MM.1S (cell line): Measurements from ENCODE around the gene BMP7.

Experiments
- DNase-seq: peaks from one replicate; pipeline ENCODE4 v3.0.0-alpha.2; 2015
- H2AFZ ChIP-seq: fragments of 300-600 bp; sonication (generic); 2 replicates; pipeline ENCODE4 v1.6.0; 2016; ENCODE audit warnings: antibody characterized with exemption, low read length
- H3F3A ChIP-seq: fragments of 300-600 bp; sonication (generic); 2 replicates; pipeline ENCODE4 v1.6.1; 2016; ENCODE audit warnings: mild to moderate bottlenecking, antibody characterized with exemption, low read length, moderate library complexity, mixed read lengths; ENCODE audit not compliant: insufficient read depth
- H3K27ac ChIP-seq: fragments of 300-600 bp; sonication (generic); 2 replicates; pipeline ENCODE4 v1.5.1; 2016; ENCODE audit warnings: mild to moderate bottlenecking, low read length
- H3K27me3 ChIP-seq: fragments of 300-600 bp; sonication (generic); replicated peaks from 2 replicates; pipeline ENCODE4 v1.6.0; 2016; ENCODE audit warnings: low read length; ENCODE audit not compliant: insufficient read depth
- H3K36me3 ChIP-seq: fragments of 300-600 bp; sonication (generic); replicated peaks from 2 replicates; pipeline ENCODE4 v1.6.1; 2016; ENCODE audit warnings: mild to moderate bottlenecking, low read length, mixed read lengths; ENCODE audit not compliant: insufficient read depth
- H3K4me1 ChIP-seq: fragments of 300-600 bp; sonication (generic); 2 replicates; pipeline ENCODE4 v1.6.1; 2016; ENCODE audit warnings: low read length, mixed read lengths
- H3K4me2 ChIP-seq: fragments of 300-600 bp; sonication (generic); 2 replicates; pipeline ENCODE4 v1.6.0; 2016; ENCODE audit warnings: low read depth, low read length
- H3K4me3 ChIP-seq: fragments of 300-600 bp; sonication (generic); 2 replicates; pipeline ENCODE4 v1.5.1; 2016; ENCODE audit warnings: low read length, mixed read lengths
- H3K79me2 ChIP-seq: fragments of 300-600 bp; sonication (generic); 2 replicates; pipeline ENCODE4 v1.6.1; 2016; ENCODE audit warnings: mixed run types, low read length, mixed read lengths
- H3K9ac ChIP-seq: fragments of 300-600 bp; sonication (generic); 2 replicates; pipeline ENCODE4 v1.6.1; 2016; ENCODE audit warnings: low read length, mixed read lengths
- H3K9me2 ChIP-seq: fragments of 300-600 bp; sonication (generic); replicated peaks from 2 replicates; pipeline ENCODE4 v1.6.1; 2016; ENCODE audit warnings: mild to moderate bottlenecking, low read length, mixed read lengths; ENCODE audit not compliant: insufficient read depth
- H3K9me3 ChIP-seq: fragments of 300-600 bp; sonication (generic); replicated peaks from 2 replicates; pipeline ENCODE4 v1.6.1; 2016; ENCODE audit warnings: mild to moderate bottlenecking, low read length, mixed read lengths; ENCODE audit not compliant: insufficient read depth
- H4K20me1 ChIP-seq: fragments of 300-600 bp; sonication (generic); 2 replicates; pipeline ENCODE4 v1.6.1; 2016; ENCODE audit warnings: mild to moderate bottlenecking, low read length, moderate library complexity, mixed read lengths; ENCODE audit not compliant: insufficient read depth
- CTCF ChIP-seq: fragments of 300-600 bp; sonication (generic); IDR thresholded peaks from 2 replicates; pipeline ENCODE4 v1.5.1; 2016; ENCODE audit warnings: antibody characterized with exemption, low read length, mixed read lengths
- EZH2 ChIP-seq: fragments of 300-600 bp; sonication (generic); optimal IDR thresholded peaks from 2 replicates; pipeline ENCODE3; 2017; ENCODE audit warnings: low read depth, mild to moderate bottlenecking, antibody characterized with exemption, low read length, mixed read lengths
- EZH2phosphoT487 ChIP-seq: fragments of 300-600 bp; sonication (generic); IDR thresholded peaks from 2 replicates; pipeline ENCODE4 v1.6.1; 2018; ENCODE audit warnings: antibody characterized with exemption, low read length

Gene BMP7

DNA sequence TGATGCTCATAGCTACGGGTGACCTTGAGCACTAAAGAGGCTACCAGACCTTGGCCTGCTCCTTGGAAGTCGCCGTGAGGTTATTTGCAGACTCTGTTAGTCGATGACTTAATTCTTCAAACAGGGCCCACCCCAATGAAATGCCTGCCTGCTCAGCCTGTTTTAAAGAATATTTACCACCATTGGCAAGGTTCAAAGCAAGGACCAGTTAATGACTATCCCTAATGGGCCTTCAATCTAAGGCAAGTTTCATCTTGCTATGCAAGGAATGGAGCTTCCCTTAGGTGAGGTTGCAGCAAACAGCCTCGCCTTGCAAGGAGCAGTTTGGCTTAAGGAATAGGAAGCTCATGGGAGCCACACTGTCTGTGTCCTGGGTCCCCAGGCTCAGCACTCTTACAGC, 40.3 kb upstream of the BMP7 start:
- Histone ChIP-seq H3K79me2 (no peaks in the 10 kb centered on the region), H3K4me1 (no peaks in the 10 kb centered on the region), H3K27me3 (peaks cover 6% of the 10 kb centered on the region; the same call in 1 of the 2 replicates), H3K27ac (no peak overlapping the region), H3F3A (no peaks in the 10 kb centered on the region), H3K4me2 (no peak overlapping the region), H3K9ac (no peak overlapping the region), H3K4me3 (no peak overlapping the region), H2AFZ (no peak overlapping the region), H3K9me2 (no peaks in the 10 kb centered on the region), H4K20me1 (no peaks in the 10 kb centered on the region), H3K9me3 (no peaks in the 10 kb centered on the region), H3K36me3 (no peaks in the 10 kb centered on the region)
- no peak for DNase-seq
- TF ChIP-seq CTCF: no peak
- no peak for TF ChIP-seq EZH2
- TF ChIP-seq EZH2phosphoT487: no peak

GRCh38 chr20:57301026-57301425, 34.6 kb upstream of the BMP7 start:
- TF ChIP-seq EZH2 (no peak), CTCF (no peak), EZH2phosphoT487 (no peak)

DNA sequence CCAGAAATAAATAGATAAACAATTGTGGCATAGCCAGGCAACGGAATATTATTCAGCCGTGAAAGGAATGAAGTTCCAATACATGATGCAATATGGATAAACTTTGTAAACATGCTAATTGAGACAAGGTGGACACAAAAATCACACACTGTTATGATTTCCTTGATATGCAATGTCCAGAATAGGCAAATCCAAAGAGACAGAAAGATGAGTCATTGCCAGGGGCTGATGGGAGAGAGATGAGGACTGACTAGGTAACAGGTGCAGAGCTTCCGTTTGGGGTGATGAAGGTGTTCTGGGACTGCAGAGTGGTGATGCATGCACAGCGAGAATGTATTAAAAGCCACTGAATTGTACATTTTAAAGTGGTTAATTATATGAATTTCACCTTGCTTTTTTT, 32.0 kb upstream of the BMP7 start:
- Histone ChIP-seq H2AFZ (no peak overlapping the region), H3K27me3 (peaks cover 7% of the 10 kb centered on the region; the same call in 1 of the 2 replicates), H3F3A (no peaks in the 10 kb centered on the region), H3K27ac (no peak overlapping the region), H3K9ac (no peak overlapping the region), H3K4me3 (no peak overlapping the region), H3K9me2 (no peaks in the 10 kb centered on the region), H3K4me2 (no peak overlapping the region), H4K20me1 (no peaks in the 10 kb centered on the region), H3K79me2 (no peaks in the 10 kb centered on the region), H3K36me3 (no peaks in the 10 kb centered on the region), H3K9me3 (no peaks in the 10 kb centered on the region), H3K4me1 (no peaks in the 10 kb centered on the region)
- TF ChIP-seq CTCF (no peak), EZH2 (no peak), EZH2phosphoT487 (no peak)
- no peak for DNase-seq

More at GRCh38 chr20:57301026-57301425, 34.6 kb upstream of the BMP7 start:
- no peaks in the 10 kb centered on the region for H3K9me3 ChIP-seq
- H3F3A ChIP-seq: no peaks in the 10 kb centered on the region
- H3K27ac ChIP-seq: no peak overlapping the region
- no peaks in the 10 kb centered on the region for H3K36me3 ChIP-seq
- DNase-seq: no peak
- no peak overlapping the region for H3K9ac ChIP-seq
- H3K4me1 ChIP-seq: no peaks in the 10 kb centered on the region
- no peak overlapping the region for H2AFZ ChIP-seq
- no peaks in the 10 kb centered on the region for H3K9me2 ChIP-seq
- H3K27me3 ChIP-seq: peaks cover 6% of the 10 kb centered on the region; the same call in 1 of the 2 replicates
- H3K4me3 ChIP-seq: no peak overlapping the region
- H3K4me2 ChIP-seq: no peak overlapping the region
- H4K20me1 ChIP-seq: no peaks in the 10 kb centered on the region
- no peaks in the 10 kb centered on the region for H3K79me2 ChIP-seq
